Dermis microvascular lymphatic vessel endothelial cell (primary cell): ENCODE results near the gene CNTD1. TPM values are rescaled to one million over a fixed set of nuclear protein-coding genes. Genes with fewer than 3 reads are reported as not detected.

Experiments
- DNase-seq, 2 donors: peaks; one replicate each; pipeline versions ENCODE4 v3.0.0 to v3.0.0-alpha.2; 2010; ENCODE audit warnings: low read depth in 2 of 2
- total RNA-seq: library from RNA; depleted of rRNA; stranded (reverse); fragments of >200 nt; gene quantifications from 2 replicates; pipeline ENCODE4 v1.2.1, GENCODE V29; 2014

Gene CNTD1
- total RNA-seq, 1 donor from 2014 or later = not detected

DNA sequence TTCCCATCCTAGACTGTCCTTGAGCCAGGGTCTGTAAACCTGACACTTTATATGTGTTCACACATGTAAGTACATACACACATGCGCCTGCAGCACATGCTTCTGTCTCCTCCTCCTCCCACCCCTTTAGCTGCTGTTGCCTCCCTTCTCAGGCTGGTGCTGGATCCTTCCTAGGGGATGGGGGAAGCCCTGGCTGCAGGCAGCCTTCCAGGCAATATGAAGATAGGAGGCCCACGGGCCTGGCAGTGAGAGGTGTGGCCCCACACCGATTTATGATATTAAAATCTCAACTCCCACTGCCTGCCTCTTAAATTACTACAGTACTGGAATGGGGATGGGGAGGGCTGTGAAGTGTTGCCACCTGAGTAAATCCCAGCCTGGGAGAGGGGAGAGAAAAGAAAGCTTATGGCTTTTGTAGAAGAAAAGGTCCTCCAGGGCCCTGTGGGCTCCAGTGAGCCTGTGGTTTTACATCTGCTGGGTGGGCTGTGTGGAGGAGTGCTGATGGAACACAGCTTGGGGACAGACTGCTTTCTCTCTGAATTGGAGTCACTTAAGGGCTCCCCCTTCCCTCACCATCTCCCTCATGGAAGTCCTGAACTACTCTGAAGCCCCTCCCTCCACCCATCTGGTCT lies 19.2 kb upstream of the CNTD1 start:
- DNase-seq = no peak

- DNase-seq = peak in 1 of 2 donors; percentile 61
Measured at GRCh38 chr17:42779936-42780850, 18.5 kb upstream of the CNTD1 start, which contains the start of gene WNK4. Gene WNK4, plus strand, starts transcription at chr17:42780610. Its CDS starts 89 bp downstream, at chr17:42780699.

- DNase-seq = no peak
Measured at GRCh38 chr17:42780851-42781638, 17.6 kb upstream of the CNTD1 start.

DNA sequence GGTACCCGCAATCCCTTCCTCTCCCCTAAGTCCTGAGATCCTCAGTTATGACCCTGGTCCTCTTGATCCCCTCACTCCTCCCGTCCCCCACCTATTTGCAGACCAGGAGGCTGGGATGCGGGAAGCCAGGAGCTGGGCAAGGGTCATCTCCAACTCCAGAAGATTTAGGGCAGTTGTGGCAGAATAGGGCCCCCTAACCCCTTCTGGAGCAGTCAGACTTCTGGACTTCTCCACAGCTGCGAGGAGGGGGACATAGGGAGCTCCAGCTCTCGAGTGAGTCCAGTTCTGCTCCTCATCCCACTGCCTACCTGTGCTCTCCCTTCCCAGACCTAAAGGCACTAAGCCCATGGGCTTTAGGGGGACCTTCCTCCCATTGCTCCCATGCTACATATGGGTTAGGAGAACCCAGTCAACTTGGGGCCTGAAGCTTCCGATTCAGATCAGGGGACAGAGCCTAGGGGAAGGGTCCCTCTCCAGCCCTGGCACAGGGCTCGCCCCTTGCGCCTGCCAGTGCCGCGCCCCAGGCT lies 17.0 kb upstream of the CNTD1 start:
- peak in 1 of 2 donors; percentile 7 for DNase-seq

GRCh38 chr17:42782166-42783061 lies 16.2 kb upstream of the CNTD1 start:
- peak in 1 of 2 donors; percentile 9 for DNase-seq

DNA sequence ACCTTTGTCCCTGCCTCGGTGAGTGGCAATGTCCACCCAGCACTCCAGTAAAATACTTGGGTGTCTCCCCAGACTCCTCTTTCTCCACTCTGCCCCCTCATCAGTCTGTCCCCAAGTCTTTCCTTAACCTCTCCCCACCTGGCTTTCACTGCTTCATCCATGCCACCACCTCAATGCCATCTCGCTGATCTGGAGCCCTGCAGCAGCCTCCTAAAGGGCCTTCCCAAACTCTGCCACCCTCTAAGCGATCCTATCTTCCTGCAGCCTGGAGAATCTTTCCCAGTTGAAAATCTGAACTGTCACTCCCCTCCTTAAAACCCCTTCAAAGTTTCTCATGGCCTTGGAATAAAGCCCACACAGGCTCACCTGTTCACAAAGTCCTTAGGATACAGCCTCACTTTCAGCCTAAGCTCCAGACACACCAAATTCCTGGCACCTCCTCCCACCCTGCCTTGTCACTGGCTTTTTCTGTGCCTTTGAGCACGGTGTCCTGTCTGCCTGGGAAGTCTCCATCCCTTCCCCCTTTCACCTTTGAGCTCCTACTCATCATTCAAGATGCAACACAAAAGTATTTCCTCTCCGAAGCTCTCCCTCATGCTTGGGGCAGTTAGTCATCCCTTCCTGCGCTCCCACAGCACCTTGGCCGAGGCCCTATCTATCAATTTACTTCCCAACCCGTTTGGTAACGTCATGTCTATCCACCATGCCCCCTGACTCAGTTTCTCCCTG lies 15.4 kb upstream of the CNTD1 start:
- peak in 1 of 2 donors; percentile 73 for DNase-seq

DNA sequence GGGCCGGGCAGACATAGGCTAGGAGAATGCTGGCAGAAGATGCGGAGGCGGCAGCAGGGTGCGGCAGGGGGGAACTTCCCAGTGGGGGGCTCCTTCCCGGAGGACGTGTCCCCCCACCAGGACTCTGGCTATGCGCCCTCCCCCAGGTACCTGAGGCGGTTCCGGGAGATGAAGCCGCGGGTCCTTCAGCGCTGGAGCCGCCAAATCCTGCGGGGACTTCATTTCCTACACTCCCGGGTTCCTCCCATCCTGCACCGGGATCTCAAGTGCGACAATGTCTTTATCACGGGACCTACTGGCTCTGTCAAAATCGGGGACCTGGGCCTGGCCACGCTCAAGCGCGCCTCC lies 14.9 kb upstream of the CNTD1 start:
- DNase-seq = no peak

- peak in 1 of 2 donors; percentile 43 for DNase-seq
Measured at GRCh38 chr17:42784409-42784808, 14.3 kb upstream of the CNTD1 start.

DNA sequence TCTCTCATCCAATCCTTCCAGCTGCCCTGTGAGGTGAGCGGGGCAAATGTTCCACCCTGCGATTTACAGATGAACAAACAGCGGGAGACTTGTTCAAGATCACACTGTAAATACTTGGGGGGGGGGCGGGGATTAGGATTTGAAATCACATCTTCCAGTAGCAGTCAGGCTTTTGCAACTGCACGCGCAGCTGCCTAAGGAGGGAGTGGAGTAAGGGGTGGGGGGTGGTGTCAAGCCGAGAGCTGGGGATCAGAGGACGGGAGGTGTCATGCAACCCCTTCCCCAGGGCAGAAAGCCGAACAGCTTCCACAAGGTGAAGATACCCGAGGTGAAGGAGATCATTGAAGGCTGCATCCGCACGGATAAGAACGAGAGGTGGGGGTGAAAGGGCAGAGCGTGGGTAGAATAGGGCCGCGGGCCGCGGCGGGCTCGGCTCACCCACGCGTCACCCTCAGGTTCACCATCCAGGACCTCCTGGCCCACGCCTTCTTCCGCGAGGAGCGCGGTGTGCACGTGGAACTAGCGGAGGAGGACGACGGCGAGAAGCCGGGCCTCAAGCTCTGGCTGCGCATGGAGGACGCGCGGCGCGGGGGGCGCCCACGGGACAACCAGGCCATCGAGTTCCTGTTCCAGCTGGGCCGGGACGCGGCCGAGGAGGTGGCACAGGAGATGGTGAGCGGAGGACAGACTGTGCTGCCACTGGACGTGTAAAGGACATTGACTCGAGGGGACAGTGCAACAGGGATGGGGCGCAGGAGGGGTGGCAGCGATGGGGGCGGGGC lies 13.7 kb upstream of the CNTD1 start:
- no peak for DNase-seq

GRCh38 chr17:42787266-42787665 lies 11.4 kb upstream of the CNTD1 start:
- no peak for DNase-seq

DNA sequence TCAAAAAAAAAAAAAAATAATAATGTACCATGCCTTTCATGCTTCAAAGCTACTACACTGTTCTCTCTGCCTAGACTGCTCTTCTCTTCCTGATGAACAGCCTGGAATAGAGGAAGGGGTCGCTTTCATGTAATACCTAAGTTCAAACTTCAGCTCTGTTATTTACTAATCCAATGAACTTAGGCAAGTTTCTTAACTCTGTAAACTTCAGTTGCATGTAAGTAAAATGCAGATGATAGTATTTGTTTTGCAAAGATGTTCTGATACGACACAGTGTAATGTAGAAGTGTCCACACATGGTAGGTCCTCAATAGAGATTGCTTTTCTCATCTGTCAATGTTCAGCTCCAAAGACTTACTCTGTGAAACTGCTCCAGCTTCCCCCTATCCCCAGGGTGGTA lies 6.7 kb upstream of the CNTD1 start:
- no peak for DNase-seq

GRCh38 chr17:42792545-42792944 lies 6.1 kb upstream of the CNTD1 start:
- no peak for DNase-seq

GRCh38 chr17:42795061-42795460 lies 3.6 kb upstream of the CNTD1 start:
- DNase-seq = no peak

- no peak for DNase-seq
Measured at GRCh38 chr17:42795465-42795864, 3.2 kb upstream of the CNTD1 start.

- no peak for DNase-seq
Measured at GRCh38 chr17:42796066-42796758, 2.4 kb upstream of the CNTD1 start.

GRCh38 chr17:42797067-42798007 lies 1.3 kb upstream of the CNTD1 start:
- no peak for DNase-seq

- DNase-seq = no peak
Measured at GRCh38 chr17:42798011-42798382, 664 bp upstream of the CNTD1 start.
